ENCODE results near the gene KCTD10. TPM values are rescaled to one million over a fixed set of nuclear protein-coding genes. Genes with fewer than 3 reads are reported as not detected.
A peak's percentile ranks its signal among the peaks of the same experiment; 100 is the strongest.

The KCTD10 gene
- total RNA-seq, 1 experiment from 2014 or later: 55.2 TPM

DNA sequence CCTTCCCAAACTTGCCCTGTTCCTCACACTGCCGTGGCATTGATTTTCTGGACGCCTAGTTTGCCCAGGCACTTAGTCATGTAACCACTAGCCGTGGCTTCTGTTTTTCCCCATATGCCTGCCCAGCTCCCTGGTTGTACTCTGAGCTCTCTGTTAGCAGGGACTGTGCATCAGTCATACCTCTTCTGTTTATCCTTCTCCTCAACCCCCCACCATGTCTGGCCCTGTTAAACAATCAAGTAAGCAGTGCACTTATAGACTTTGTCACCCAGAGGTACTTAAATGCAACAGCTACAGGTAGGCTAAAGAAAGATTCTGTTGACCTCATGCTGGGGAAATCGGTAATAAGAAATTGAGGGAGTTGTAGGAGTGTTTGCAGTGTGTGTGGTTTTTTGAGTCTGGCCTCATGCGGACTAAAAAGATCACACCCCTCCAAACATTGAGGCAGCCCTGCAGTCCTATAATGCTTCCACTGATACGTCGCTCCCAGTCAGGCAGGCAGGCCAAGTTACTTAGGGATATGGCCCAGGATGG lies 17.3 kb upstream of the KCTD10 start:
- no peak overlapping the region for H3K4me3 ChIP-seq (ENCODE audit: low read depth in 2 of 2, low read length in 2 of 2)
- no TSS peak for BruUV-seq (replicated peaks)
- H3K9me3 ChIP-seq (ENCODE audit: control insufficient read depth, insufficient read depth, low read depth, low read length): 0 out of 2 replicates have a peak, but pooled peaks cover 3% of the 10 kb centered on the region
- TF ChIP-seq, protein P1, sequence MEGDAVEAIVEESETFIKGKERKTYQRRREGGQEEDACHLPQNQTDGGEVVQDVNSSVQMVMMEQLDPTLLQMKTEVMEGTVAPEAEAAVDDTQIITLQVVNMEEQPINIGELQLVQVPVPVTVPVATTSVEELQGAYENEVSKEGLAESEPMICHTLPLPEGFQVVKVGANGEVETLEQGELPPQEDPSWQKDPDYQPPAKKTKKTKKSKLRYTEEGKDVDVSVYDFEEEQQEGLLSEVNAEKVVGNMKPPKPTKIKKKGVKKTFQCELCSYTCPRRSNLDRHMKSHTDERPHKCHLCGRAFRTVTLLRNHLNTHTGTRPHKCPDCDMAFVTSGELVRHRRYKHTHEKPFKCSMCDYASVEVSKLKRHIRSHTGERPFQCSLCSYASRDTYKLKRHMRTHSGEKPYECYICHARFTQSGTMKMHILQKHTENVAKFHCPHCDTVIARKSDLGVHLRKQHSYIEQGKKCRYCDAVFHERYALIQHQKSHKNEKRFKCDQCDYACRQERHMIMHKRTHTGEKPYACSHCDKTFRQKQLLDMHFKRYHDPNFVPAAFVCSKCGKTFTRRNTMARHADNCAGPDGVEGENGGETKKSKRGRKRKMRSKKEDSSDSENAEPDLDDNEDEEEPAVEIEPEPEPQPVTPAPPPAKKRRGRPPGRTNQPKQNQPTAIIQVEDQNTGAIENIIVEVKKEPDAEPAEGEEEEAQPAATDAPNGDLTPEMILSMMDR (IDR thresholded peaks at IDR 0.05): no peak
- TF ChIP-seq SIN3A (IDR thresholded peaks at IDR 0.05; ENCODE audit: borderline replicate concordance, insufficient read depth, low read depth, low read length) (no peak), REST (IDR thresholded peaks at IDR 0.05; ENCODE audit: insufficient read depth in 1 of 2, low read depth in 2 of 2, low read length in 1 of 2) (no peak), TCF7L2 (IDR thresholded peaks at IDR 0.05; ENCODE audit: low read depth, low read length) (no peak), POLR2AphosphoS5 (IDR thresholded peaks at IDR 0.05; ENCODE audit: low read depth, low read length) (no peak)
- H3K27me3 ChIP-seq (ENCODE audit: control insufficient read depth, insufficient read depth, low read length): no peaks in the 10 kb centered on the region
- DNase-seq (ENCODE audit: low read depth, low spot score): no peak
- ChIA-PET POLR2A (no interaction called here), CTCF (interaction anchor here (0.6 kb wide), 1 partner anchor 52 kb away, joined by 17 read pairs; no protein-coding TSS in a partner anchor)
- peak; percentile 71 for ATAC-seq
- in situ Hi-C loops (cut with HindIII; ENCODE audit: low pct_unique_long_range_greater_than_20kb, low sequenced_read_pairs) (no loop called here), intact Hi-C loops (cut with micrococcal nuclease; ENCODE audit: unreplicated experiment) (no loop called here)
- peaks cover 8% of the 10 kb centered on the region; the same call in 1 of the 2 replicates for H3K36me3 ChIP-seq (ENCODE audit: control insufficient read depth, insufficient read depth, low read length)
- no peaks in the 10 kb centered on the region for H3K4me1 ChIP-seq (ENCODE audit: control insufficient read depth, insufficient read depth, low read length)
- no peak overlapping the region for H3K27ac ChIP-seq (ENCODE audit: low read length)

GRCh38 chr12:109493938-109494337 lies 16.8 kb upstream of the KCTD10 start:
- H3K9me3 ChIP-seq (ENCODE audit: control insufficient read depth, insufficient read depth, low read depth, low read length): 0 out of 2 replicates have a peak, but pooled peaks cover 3% of the 10 kb centered on the region
- DNase-seq (ENCODE audit: low read depth, low spot score) (no peak), ATAC-seq (no peak)
- no peak overlapping the region for H3K4me3 ChIP-seq (ENCODE audit: low read depth in 2 of 2, low read length in 2 of 2)
- no peaks in the 10 kb centered on the region for H3K27me3 ChIP-seq (ENCODE audit: control insufficient read depth, insufficient read depth, low read length)
- POLR2A ChIA-PET: interaction anchor here (0.6 kb wide), 1 partner anchor 13 kb away, joined by 4 read pairs; no protein-coding TSS in a partner anchor
- in situ Hi-C loops (cut with HindIII; ENCODE audit: low pct_unique_long_range_greater_than_20kb, low sequenced_read_pairs): no loop called here
- no peak overlapping the region for H3K27ac ChIP-seq (ENCODE audit: low read length)
- intact Hi-C loops (cut with micrococcal nuclease; ENCODE audit: unreplicated experiment): no loop called here
- H3K36me3 ChIP-seq (ENCODE audit: control insufficient read depth, insufficient read depth, low read length): peaks cover 10% of the 10 kb centered on the region; the same call in 1 of the 2 replicates
- CTCF ChIA-PET: no interaction called here
- BruUV-seq (replicated peaks): no TSS peak
- H3K4me1 ChIP-seq (ENCODE audit: control insufficient read depth, insufficient read depth, low read length): no peaks in the 10 kb centered on the region
- TF ChIP-seq, protein P1 (IDR thresholded peaks at IDR 0.05): no peak
- no peak for TF ChIP-seq POLR2AphosphoS5 (IDR thresholded peaks at IDR 0.05; ENCODE audit: low read depth, low read length)
- no peak for TF ChIP-seq SIN3A (IDR thresholded peaks at IDR 0.05; ENCODE audit: borderline replicate concordance, insufficient read depth, low read depth, low read length)
- TF ChIP-seq REST (IDR thresholded peaks at IDR 0.05; ENCODE audit: insufficient read depth in 1 of 2, low read depth in 2 of 2, low read length in 1 of 2): no peak
- TF ChIP-seq TCF7L2 (IDR thresholded peaks at IDR 0.05; ENCODE audit: low read depth, low read length): no peak

All from Panc1 (cell line).